ENCODE measurements around the gene METTL17. TPM values are rescaled to one million over a fixed set of nuclear protein-coding genes. Genes with fewer than 3 reads are reported as not detected.
A peak's percentile ranks its signal among the peaks of the same experiment; 100 is the strongest.

Gene METTL17
- total RNA-seq, 1 donor from 2014 or later, result 94.7 TPM

GRCh38 chr14:20986811-20987210, 3.0 kb upstream of the METTL17 start:
- TF ChIP-seq CTCF (IDR thresholded peaks at IDR 0.05), result no peak
- POLR2A ChIA-PET, result interaction anchor here (0.6 kb wide), 1 partner anchor 10 kb away, joined by 3 read pairs; no protein-coding TSS in a partner anchor
- Mint-ChIP-seq H3K9me3 (no peaks in the 10 kb centered on the region), H3K27me3 (peaks cover 4% of the 10 kb centered on the region), H3K27ac (no peak overlapping the region), H3K4me1 (peaks cover 28% of the 10 kb centered on the region), H3K4me3 (no peak overlapping the region), H3K36me3 (ENCODE audit: low read depth) (peaks cover 11% of the 10 kb centered on the region)
- DNase-seq, result no peak
- ATAC-seq (ENCODE audit: low read depth), result no peak
- CTCF ChIA-PET, result no interaction called here
- intact Hi-C loops (cut with micrococcal nuclease), result no loop called here

- H3K27ac Mint-ChIP-seq, result no peak overlapping the region
- no peaks in the 10 kb centered on the region for H3K27me3 Mint-ChIP-seq
- DNase-seq (no peak), ATAC-seq (ENCODE audit: low read depth) (no peak)
- TF ChIP-seq CTCF (IDR thresholded peaks at IDR 0.05), result no peak
- POLR2A ChIA-PET, result no interaction called here
- intact Hi-C loops (cut with micrococcal nuclease), result loop anchor here (1.0 kb wide), 3 partner anchors 18 to 646 kb away; partner anchors contain the start of gene PARP2
- H3K4me1 Mint-ChIP-seq, result peaks cover 31% of the 10 kb centered on the region
- peak overlapping the region; percentile 52 for H3K4me3 Mint-ChIP-seq
- H3K36me3 Mint-ChIP-seq (ENCODE audit: low read depth), result peaks cover 30% of the 10 kb centered on the region
- H3K9me3 Mint-ChIP-seq, result no peaks in the 10 kb centered on the region
- CTCF ChIA-PET, result interaction anchor here (1.0 to 1.6 kb wide), 2 partner anchors 18 to 26 kb away, joined by 3 to 8 read pairs; no protein-coding TSS in a partner anchor
Observed at GRCh38 chr14:20988717-20989470, 886 bp upstream of the METTL17 start.

GRCh38 chr14:20989471-20989786, 351 bp upstream of the METTL17 start:
- Mint-ChIP-seq H3K4me1 (peaks cover 31% of the 10 kb centered on the region), H3K36me3 (ENCODE audit: low read depth) (peaks cover 36% of the 10 kb centered on the region), H3K9me3 (no peaks in the 10 kb centered on the region), H3K4me3 (peak overlapping the region; percentile 94), H3K27me3 (no peaks in the 10 kb centered on the region), H3K27ac (peak overlapping the region; percentile 89)
- POLR2A ChIA-PET, result no interaction called here
- no peak for ATAC-seq (ENCODE audit: low read depth)
- intact Hi-C loops (cut with micrococcal nuclease), result loop anchor here (1.0 kb wide), 3 partner anchors 18 to 646 kb away; partner anchors contain the start of gene PARP2
- TF ChIP-seq CTCF (IDR thresholded peaks at IDR 0.05), result no peak
- DNase-seq, result no peak
- CTCF ChIA-PET, result interaction anchor here (1.0 to 1.6 kb wide), 2 partner anchors 19 to 25 kb away, joined by 3 to 8 read pairs; no protein-coding TSS in a partner anchor

GRCh38 chr14:20996521-20996920, 6.7 kb downstream of the METTL17 start:
- no peak for ATAC-seq (ENCODE audit: low read depth)
- ChIA-PET CTCF (interaction anchor here (1.0 to 1.4 kb wide), 2 partner anchors 18 to 96 kb away, joined by 3 read pairs; no protein-coding TSS in a partner anchor), POLR2A (interaction anchor here (0.6 kb wide), 1 partner anchor 480 kb away, joined by 4 read pairs; the partner anchor contains the start of genes RAB2B and TOX4)
- Mint-ChIP-seq H3K27me3 (no peaks in the 10 kb centered on the region), H3K4me3 (no peak overlapping the region), H3K27ac (no peak overlapping the region), H3K4me1 (peaks cover 5% of the 10 kb centered on the region), H3K9me3 (no peaks in the 10 kb centered on the region), H3K36me3 (ENCODE audit: low read depth) (peaks cover 60% of the 10 kb centered on the region)
- TF ChIP-seq CTCF (IDR thresholded peaks at IDR 0.05), result no peak
- intact Hi-C loops (cut with micrococcal nuclease), result no loop called here
- no peak for DNase-seq

- H3K9me3 Mint-ChIP-seq, result no peaks in the 10 kb centered on the region
- ChIA-PET POLR2A (interaction anchor here (0.6 kb wide), 1 partner anchor 10 kb away, joined by 3 read pairs; no protein-coding TSS in a partner anchor), CTCF (interaction anchor here (1.0 to 1.4 kb wide), 2 partner anchors 18 to 95 kb away, joined by 3 read pairs; no protein-coding TSS in a partner anchor)
- intact Hi-C loops (cut with micrococcal nuclease), result no loop called here
- peaks cover 56% of the 10 kb centered on the region for H3K36me3 Mint-ChIP-seq (ENCODE audit: low read depth)
- no peak overlapping the region for H3K27ac Mint-ChIP-seq
- peaks cover under 1% of the 10 kb centered on the region for H3K4me1 Mint-ChIP-seq
- H3K4me3 Mint-ChIP-seq, result no peak overlapping the region
- no peak for ATAC-seq (ENCODE audit: low read depth)
- no peak for DNase-seq
- H3K27me3 Mint-ChIP-seq, result no peaks in the 10 kb centered on the region
- no peak for TF ChIP-seq CTCF (IDR thresholded peaks at IDR 0.05)
Observed at GRCh38 chr14:20997115-20997514, 7.3 kb downstream of the METTL17 start.

All from activated B cell treated with CpG ODN at 0.5 μM for 24 hours (primary cell).